Esophagus muscularis mucosa (tissue), 4 donors: ENCODE results near the gene TBL1XR1.

ENCODE experiments used
- EP300 ChIP-seq: sonication (generic); formaldehyde crosslinking; IDR thresholded peaks from one replicate; pipeline ENCODE4 v1.6.1; 2017; ENCODE audit warnings: antibody characterized with exemption
- POLR2A ChIP-seq: fragments of 450-650 bp; IDR thresholded peaks from one replicate; pipeline ENCODE4 v1.6.1; 2017; ENCODE audit warnings: antibody characterized with exemption, moderate library complexity, mild to moderate bottlenecking, low read depth
- TF ChIP-seq, protein P1 (sequence below), 3 experiments: fragments of 200-600 bp in 2 of 3; fragments of 450-650 bp in 1 of 3; sonication (generic) in 2 of 3; IDR thresholded peaks; one replicate each; pipeline ENCODE4 v1.5.1; 2017 to 2019; ENCODE audit warnings: antibody characterized with exemption in 3 of 3, mild to moderate bottlenecking in 2 of 3, moderate library complexity in 1 of 3

DNA sequence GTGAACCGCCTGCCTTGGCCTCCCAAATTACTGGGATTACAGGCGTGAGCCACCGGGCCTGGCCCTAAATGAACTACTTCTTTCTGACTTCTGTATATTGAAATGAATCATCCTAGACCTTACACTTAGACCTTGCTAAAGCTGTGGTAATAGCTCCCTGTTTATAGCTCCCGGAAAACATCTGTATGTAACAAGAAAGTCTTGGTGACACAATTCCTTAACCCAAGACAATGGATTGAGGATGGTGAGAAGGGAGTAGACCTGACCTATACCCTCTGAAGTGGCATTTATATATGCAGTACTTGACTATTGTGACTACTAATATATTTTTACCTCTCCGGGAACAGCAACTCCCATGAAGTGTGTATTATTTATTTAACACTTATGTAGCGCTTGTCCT lies 48.0 kb upstream of the TBL1XR1 start:
- TF ChIP-seq, protein P1, sequence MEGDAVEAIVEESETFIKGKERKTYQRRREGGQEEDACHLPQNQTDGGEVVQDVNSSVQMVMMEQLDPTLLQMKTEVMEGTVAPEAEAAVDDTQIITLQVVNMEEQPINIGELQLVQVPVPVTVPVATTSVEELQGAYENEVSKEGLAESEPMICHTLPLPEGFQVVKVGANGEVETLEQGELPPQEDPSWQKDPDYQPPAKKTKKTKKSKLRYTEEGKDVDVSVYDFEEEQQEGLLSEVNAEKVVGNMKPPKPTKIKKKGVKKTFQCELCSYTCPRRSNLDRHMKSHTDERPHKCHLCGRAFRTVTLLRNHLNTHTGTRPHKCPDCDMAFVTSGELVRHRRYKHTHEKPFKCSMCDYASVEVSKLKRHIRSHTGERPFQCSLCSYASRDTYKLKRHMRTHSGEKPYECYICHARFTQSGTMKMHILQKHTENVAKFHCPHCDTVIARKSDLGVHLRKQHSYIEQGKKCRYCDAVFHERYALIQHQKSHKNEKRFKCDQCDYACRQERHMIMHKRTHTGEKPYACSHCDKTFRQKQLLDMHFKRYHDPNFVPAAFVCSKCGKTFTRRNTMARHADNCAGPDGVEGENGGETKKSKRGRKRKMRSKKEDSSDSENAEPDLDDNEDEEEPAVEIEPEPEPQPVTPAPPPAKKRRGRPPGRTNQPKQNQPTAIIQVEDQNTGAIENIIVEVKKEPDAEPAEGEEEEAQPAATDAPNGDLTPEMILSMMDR (IDR thresholded peaks at IDR 0.05), result no peak
- TF ChIP-seq POLR2A (no peak), EP300 (no peak)
